VCaP (cell line): ENCODE results near the gene SLC17A8.

Experiments used
- H3K27ac ChIP-seq: fragments of 450-650 bp; 2 replicates; pipeline ENCODE4 v1.5.1; 2017
- TF ChIP-seq, protein P1 (sequence below): fragments of 450-650 bp; conservative IDR thresholded peaks from 2 replicates; pipeline ENCODE4 v1.5.1; 2017; ENCODE audit warnings: mild to moderate bottlenecking, moderate library complexity

SLC17A8 gene

DNA sequence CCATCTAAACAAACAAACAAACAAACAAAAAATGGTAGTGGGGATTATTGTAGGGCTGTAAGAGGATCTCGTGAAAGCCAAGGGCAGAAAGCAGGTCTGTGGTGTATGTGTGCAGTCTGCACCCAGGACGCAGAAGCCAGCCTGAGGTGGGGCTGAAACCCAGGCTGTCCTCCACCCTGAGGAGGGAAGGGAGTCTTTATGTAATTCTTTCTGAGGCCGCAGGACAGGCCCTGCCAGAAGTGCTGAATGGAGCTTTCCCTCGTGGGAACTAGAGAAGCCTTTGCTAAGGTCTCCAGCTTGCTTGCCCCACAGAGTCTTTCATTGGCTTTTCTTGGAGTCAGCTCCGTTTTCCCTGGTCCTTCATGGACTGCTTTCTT lies 27.7 kb downstream of the SLC17A8 start:
- no peak overlapping the region for H3K27ac ChIP-seq
- TF ChIP-seq, protein P1, sequence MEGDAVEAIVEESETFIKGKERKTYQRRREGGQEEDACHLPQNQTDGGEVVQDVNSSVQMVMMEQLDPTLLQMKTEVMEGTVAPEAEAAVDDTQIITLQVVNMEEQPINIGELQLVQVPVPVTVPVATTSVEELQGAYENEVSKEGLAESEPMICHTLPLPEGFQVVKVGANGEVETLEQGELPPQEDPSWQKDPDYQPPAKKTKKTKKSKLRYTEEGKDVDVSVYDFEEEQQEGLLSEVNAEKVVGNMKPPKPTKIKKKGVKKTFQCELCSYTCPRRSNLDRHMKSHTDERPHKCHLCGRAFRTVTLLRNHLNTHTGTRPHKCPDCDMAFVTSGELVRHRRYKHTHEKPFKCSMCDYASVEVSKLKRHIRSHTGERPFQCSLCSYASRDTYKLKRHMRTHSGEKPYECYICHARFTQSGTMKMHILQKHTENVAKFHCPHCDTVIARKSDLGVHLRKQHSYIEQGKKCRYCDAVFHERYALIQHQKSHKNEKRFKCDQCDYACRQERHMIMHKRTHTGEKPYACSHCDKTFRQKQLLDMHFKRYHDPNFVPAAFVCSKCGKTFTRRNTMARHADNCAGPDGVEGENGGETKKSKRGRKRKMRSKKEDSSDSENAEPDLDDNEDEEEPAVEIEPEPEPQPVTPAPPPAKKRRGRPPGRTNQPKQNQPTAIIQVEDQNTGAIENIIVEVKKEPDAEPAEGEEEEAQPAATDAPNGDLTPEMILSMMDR: no peak

DNA sequence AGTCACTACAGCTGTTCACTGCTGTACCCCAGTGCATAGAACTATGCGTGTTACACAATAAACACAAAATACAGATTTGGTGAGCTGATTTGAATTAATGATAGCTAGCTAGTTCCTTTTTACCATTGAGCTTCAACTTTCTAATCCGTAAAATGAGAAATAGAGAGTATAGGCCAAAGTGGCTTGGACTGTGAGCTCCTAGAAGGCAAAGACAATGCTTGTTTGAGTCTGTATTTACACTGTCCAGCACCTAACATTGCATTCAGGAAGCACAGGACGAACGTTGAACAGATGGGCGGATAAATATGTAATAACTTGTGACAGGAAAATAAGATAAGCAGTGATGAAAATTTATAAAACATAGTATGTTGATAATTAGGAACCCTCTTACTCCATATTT lies 31.5 kb downstream of the SLC17A8 start:
- TF ChIP-seq, protein P1: no peak

DNA sequence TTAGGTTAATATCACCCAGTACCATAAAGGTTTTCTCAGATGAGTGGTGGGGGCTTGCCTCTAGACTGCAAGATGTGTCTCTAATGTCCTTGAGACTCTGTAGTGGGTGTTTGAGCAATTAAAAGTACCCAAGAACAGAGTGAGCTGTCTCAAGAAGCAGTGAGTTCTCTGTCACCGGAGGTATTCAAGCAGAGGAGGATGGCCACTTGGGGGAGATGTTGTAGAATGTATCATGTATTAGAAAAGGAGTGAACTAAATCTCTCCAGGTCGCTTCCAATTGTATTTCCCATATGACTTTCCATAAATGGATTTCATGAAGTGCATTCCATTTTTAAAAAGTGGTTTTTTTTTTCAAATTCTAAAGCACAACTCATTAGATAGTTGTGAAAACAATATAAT lies 35.0 kb downstream of the SLC17A8 start:
- H3K27ac ChIP-seq: no peak overlapping the region
- TF ChIP-seq, protein P1: peak; percentile 70

More for the DNA sequence above, 31.5 kb downstream of the SLC17A8 start:
- no peak overlapping the region for H3K27ac ChIP-seq

DNA sequence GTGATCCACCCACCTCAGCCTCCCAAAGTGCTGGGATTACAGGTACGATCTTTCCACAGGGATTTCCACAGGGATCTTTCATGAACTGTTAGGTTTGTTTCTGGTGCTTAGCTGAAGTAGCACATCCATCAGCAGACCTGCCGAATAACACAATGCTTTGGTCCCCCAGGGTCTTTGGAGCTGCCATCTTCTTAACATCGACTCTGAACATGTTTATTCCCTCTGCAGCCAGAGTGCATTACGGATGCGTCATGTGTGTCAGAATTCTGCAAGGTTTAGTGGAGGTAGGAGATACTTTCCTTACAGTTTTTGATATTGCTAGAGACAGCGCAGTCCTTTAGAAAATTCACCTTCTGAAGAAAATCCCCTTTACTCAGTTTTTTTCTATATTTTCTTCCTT lies 36.3 kb downstream of the SLC17A8 start:
- TF ChIP-seq, protein P1: no peak

DNA sequence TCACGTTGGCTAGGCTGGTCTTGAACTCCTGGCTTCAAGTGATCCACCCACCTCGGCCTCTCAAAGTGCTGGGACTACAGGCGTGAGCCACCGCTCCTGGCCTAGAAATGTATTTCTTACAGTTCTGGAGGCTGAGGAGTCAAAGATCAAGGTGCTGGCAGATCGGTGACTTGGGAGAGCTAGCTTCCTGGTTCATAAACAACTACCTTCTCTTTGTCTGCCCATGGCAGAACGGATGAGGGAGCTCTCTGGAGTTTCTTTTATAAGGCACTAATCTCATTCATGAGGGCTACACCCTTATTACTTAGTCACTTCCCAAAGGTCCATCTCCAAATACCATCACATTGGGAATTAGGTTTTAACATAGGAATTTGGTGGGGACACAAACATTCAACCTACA lies 38.9 kb downstream of the SLC17A8 start:
- TF ChIP-seq, protein P1: no peak
- no peak overlapping the region for H3K27ac ChIP-seq

More for the DNA sequence above, 36.3 kb downstream of the SLC17A8 start:
- H3K27ac ChIP-seq: no peak overlapping the region

DNA sequence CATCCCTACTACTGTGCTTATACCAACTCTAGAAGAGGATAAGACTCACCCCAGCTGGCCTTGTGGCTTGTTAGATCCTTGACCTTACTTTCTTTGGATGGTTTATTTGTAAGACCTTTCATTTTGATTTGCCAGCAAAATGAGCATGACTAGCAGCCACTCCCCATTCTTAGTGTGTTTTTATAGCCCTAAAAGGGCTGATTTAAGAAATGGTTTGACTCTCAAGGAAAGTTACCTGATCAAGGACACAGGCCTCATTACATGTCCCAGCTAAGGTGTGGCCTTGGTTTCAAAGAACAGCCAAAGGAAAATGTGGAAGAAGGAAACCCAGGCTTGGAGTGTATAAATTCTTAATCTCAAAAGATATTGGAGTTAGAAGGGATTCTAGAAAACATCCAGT lies 41.4 kb downstream of the SLC17A8 start:
- H3K27ac ChIP-seq: no peak overlapping the region
- TF ChIP-seq, protein P1: no peak

DNA sequence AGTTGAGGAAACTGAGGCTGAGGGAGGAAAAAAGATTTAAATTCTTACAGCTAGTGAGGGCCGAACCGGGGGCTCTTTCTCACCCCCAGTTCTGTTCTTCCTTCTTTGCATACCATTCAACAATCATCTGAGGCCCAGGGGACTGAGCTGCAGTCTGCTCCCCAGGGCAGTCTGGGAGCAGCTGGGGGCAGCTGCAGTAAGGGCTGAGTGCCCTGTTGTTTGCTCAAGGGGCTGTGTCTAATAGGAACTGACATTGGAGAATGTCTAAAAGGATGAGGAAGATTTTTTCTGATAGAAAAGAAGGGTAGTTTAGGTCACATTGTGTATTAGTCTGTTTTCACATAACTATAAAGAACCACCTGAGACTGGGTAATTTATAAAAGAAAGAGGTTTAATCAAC lies 42.2 kb downstream of the SLC17A8 start:
- TF ChIP-seq, protein P1: no peak
- no peak overlapping the region for H3K27ac ChIP-seq

DNA sequence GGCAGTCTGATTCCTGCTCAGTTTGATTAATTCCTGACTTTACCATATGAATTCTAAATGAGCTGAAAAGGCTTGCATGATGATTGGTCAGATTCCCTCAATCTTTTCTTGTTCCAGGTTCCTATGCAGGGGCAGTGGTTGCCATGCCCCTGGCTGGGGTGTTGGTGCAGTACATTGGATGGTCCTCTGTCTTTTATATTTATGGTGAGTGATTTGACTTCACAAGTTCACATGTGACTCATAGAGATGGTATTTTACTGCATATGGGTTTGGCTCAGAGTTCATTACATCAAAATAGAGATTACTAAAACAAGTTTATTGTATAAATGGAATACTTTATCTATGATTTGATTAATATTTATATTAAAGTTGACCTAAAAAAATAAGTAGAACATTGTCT lies 44.8 kb downstream of the SLC17A8 start:
- TF ChIP-seq, protein P1: no peak
- H3K27ac ChIP-seq: no peak overlapping the region
